Head of caudate nucleus (tissue), 42 donors: Measurements from ENCODE around the gene CAPN13.
A peak's percentile ranks its signal among the peaks of the same experiment; 100 is the strongest.
"Not testable (repeated sequence)": the region's sequence is repeated elsewhere in the genome, so short reads cannot be mapped to it uniquely, and the experiment has no call there.

Experiments used
- DNase-seq, 42 donors: peaks; one replicate each; pipeline versions ENCODE4 v3.0.0 to v3.0.0-alpha.2; 2020 to 2021; ENCODE audit warnings: mixed read lengths in 7 of 42
- intact Hi-C: fragments of 100-400 bp; cut with DNase I; formaldehyde crosslinking; loops from one replicate; pipeline ENCODE4 v1.15.0; 2022

The CAPN13 gene

GRCh38 chr2:30714811-30715709 lies 92.2 kb downstream of the CAPN13 start:
- intact Hi-C loops: loop anchor here (5.0 to 10.0 kb wide), 3 partner anchors 147 to 620 kb away; no protein-coding TSS in a partner anchor
- DNase-seq: peak in 3 of 42 donors; percentile 17 to 38 (median 23)

GRCh38 chr2:30713698-30714097 lies 93.5 kb downstream of the CAPN13 start:
- peak in 1 of 42 donors; percentile 30 for DNase-seq
- intact Hi-C loops: loop anchor here (5.0 to 10.0 kb wide), 3 partner anchors 149 to 621 kb away; no protein-coding TSS in a partner anchor

- intact Hi-C loops: loop anchor here (5.0 to 10.0 kb wide), 3 partner anchors 151 to 623 kb away; no protein-coding TSS in a partner anchor
- peak; percentile 31 to 92 (median 82) for DNase-seq
Measured at GRCh38 chr2:30711646-30712085, 95.6 kb downstream of the CAPN13 start.

- intact Hi-C loops: loop anchor here (5.0 to 10.0 kb wide), 3 partner anchors 152 to 624 kb away; no protein-coding TSS in a partner anchor
- peak in 3 of 42 donors; percentile 13 to 31 (median 24) for DNase-seq
Measured at GRCh38 chr2:30710461-30710860, 96.8 kb downstream of the CAPN13 start.

- DNase-seq: peak in 2 of 42 donors; percentile 21 to 32
- intact Hi-C loops: loop anchor here (5.0 to 10.0 kb wide), 3 partner anchors 152 to 625 kb away; no protein-coding TSS in a partner anchor
Measured at GRCh38 chr2:30710016-30710415, 97.2 kb downstream of the CAPN13 start.

GRCh38 chr2:30709516-30709915 lies 97.7 kb downstream of the CAPN13 start:
- DNase-seq: peak in 3 of 42 donors; percentile 21 to 31 (median 26)
- intact Hi-C loops: loop anchor here (5.0 kb wide), 1 partner anchor 547 kb away; no protein-coding TSS in a partner anchor

GRCh38 chr2:30708491-30709290 lies 98.6 kb downstream of the CAPN13 start:
- peak in 3 of 42 donors; percentile 30 to 42 (median 32) for DNase-seq
- intact Hi-C loops: loop anchor here (5.0 kb wide), 1 partner anchor 546 kb away; no protein-coding TSS in a partner anchor

- intact Hi-C loops: loop anchor here (5.0 kb wide), 1 partner anchor 545 kb away; no protein-coding TSS in a partner anchor
- DNase-seq: peak in 3 of 42 donors; percentile 21 to 27 (median 25)
Measured at GRCh38 chr2:30707304-30707903, 99.8 kb downstream of the CAPN13 start.

GRCh38 chr2:30706534-30707303 lies 100.5 kb downstream of the CAPN13 start:
- peak; percentile 36 to 87 (median 73) for DNase-seq
- intact Hi-C loops: loop anchor here (5.0 kb wide), 1 partner anchor 544 kb away; no protein-coding TSS in a partner anchor

- intact Hi-C loops: loop anchor here (5.0 kb wide), 1 partner anchor 544 kb away; no protein-coding TSS in a partner anchor
- peak in 3 of 42 donors; percentile 13 to 24 (median 21) for DNase-seq
Measured at GRCh38 chr2:30705711-30706533, 101.3 kb downstream of the CAPN13 start.

GRCh38 chr2:30705056-30705455 lies 102.2 kb downstream of the CAPN13 start:
- DNase-seq: peak in 1 of 42 donors; percentile 20
- intact Hi-C loops: loop anchor here (5.0 kb wide), 1 partner anchor 543 kb away; no protein-coding TSS in a partner anchor

- peak in 1 of 42 donors; percentile 13 for DNase-seq
- intact Hi-C loops: loop anchor here (5.0 kb wide), 1 partner anchor 542 kb away; no protein-coding TSS in a partner anchor
Measured at GRCh38 chr2:30704309-30705020, 102.8 kb downstream of the CAPN13 start.

GRCh38 chr2:30702694-30703093 lies 104.6 kb downstream of the CAPN13 start:
- peak in 1 of 42 donors; percentile 1 for DNase-seq
- intact Hi-C loops: loop anchor here (2.0 kb wide), 1 partner anchor 494 kb away; no protein-coding TSS in a partner anchor

GRCh38 chr2:30701782-30702181 lies 105.5 kb downstream of the CAPN13 start:
- intact Hi-C loops: loop anchor here (2.0 kb wide), 1 partner anchor 493 kb away; no protein-coding TSS in a partner anchor

GRCh38 chr2:30697242-30698103 lies 109.8 kb downstream of the CAPN13 start:
- intact Hi-C loops: not testable (repeated sequence)
- DNase-seq: peak in 5 of 42 donors; percentile 3 to 29 (median 19)

More at GRCh38 chr2:30701782-30702181, 105.5 kb downstream of the CAPN13 start:
- no peak for DNase-seq
